ENCODE data around the gene TEX36. TPM values are rescaled to one million over a fixed set of nuclear protein-coding genes. Genes with fewer than 3 reads are reported as not detected.
"Not testable (repeated sequence)": the region's sequence is repeated elsewhere in the genome, so short reads cannot be mapped to it uniquely, and the experiment has no call there.

TEX36 gene
- total RNA-seq, 1 donor from 2014 or later = not detected

DNA sequence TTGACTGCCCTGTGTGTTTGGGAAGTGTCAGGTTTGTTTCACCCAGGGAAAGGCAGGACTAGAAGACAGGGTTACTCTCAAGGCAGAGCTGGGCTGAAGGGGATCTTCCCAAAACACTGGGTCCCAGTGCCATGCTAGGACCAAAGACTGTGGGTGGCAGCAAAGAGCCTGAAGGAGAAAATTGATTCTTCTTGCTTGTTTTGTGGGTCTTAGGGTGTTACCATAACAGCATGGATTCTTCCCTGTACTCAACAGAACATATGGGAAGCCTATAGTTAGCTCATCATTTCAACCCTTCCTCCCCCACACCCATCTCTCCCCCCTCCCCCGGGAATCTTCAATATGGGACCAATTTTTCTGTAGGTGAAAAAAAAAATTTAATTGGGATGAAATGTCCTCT, 42.3 kb downstream of the TEX36 start:
- ATAC-seq (no peak), DNase-seq (ENCODE audit: low spot score) (no peak)

DNA sequence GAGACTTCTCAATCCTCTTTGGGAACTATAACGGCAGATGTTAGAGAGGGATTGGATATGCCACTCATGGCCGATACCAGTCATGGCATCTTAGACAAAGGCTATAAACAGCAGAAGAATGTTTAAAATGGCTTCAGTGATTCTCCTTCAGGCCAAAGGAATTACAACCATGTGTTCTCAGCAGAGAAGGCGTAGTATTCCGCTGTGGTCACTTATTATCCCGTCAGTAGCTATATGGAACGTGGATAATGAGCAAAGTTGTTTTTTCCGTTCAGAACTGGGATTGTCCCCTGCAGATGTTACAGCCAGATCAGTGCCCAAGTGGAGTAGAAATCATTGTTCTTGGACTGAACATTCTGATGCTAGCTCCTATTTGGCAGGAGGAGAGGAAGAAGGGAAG, 43.1 kb downstream of the TEX36 start:
- DNase-seq (ENCODE audit: low spot score) (no peak), ATAC-seq (no peak)
- intact Hi-C loops (cut with DNase I) = no loop called here

More for the DNA sequence above, 42.3 kb downstream of the TEX36 start:
- intact Hi-C loops (cut with DNase I) = no loop called here

DNA sequence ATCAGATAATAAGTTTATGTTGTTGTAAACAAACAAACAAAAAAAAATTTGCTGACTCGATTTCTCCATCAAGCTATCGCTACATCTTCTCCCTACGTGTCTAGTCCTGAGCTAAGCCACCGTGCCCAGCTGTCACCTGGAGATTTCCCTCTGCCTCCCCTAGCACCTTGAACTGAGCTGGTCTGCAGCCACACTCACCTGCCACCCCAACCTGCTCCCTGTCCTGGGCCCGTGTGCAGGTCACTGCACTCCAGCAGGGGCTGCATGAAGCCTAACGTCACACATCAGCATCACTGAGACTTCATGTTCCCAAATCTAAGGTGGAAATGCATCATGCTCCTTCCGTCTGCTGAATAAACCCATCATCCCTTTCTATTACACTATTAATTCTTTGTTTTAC, 44.4 kb downstream of the TEX36 start:
- DNase-seq (ENCODE audit: low spot score) = no peak
- intact Hi-C loops (cut with DNase I) = no loop called here

DNA sequence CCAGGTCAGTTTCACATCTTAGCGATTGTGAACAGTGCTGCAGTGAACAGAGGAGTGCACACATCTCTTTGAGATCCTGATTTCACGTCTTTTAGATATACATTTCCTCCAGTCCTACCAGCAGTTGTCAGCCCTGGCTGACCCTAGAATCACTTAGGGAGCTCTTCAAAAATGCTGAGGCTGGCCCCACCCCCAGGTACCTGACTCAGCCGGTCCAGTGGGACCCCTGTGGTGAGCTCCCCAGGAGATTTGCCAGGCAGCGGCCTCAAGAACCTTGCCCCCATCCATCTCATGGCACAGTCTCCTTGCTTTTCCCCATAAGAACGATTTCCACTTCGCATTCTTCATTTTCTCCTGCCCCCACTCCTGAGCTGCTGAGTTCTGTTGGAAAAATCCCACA, 45.5 kb downstream of the TEX36 start:
- ATAC-seq (no peak), DNase-seq (ENCODE audit: low spot score) (no peak)
- intact Hi-C loops (cut with DNase I) = no loop called here

More for the DNA sequence above, 44.4 kb downstream of the TEX36 start:
- ATAC-seq = no peak

DNA sequence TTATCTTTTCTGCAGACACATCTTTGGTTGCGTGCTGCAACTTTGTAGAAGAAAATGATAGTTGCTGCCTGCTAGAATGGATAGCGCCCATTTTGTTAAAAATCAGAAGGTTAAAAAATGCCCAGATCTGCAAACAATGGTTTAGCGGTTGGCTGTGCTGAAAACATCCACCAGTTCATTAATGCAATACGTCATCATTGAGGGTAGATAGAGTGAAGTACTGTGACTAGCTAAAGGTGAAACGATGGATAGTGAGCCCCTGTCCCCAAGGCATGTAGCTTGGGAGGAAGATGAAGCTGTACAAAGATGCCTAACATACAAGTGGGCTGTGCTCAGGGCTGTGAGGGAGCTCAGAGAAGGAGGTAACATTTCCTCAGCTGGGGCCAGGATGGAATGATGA, 48.4 kb downstream of the TEX36 start:
- intact Hi-C loops (cut with DNase I) = no loop called here
- DNase-seq (ENCODE audit: low spot score) (no peak), ATAC-seq (no peak)

DNA sequence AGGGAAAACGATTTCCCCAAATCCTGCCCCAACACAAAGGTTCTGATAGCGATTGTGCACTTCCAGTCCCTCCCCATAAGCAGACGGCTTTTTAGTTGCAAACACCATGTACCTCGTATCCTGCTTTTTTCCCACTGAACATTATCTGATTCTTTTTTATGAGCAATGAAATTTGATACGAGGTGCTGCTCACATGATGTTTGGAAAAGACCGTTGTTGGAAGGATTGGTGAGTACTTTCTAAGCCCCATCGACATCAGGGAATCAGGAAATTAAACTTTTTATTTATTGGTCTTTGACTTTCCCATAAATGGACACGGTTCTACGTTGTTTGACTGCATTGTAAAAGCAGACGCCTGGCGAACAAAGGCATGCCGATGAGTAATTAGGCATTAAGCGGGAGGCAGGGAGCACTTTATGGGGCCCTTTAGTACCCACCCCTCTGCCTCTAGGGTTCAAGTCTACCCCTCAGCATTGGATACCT, 49.4 kb downstream of the TEX36 start:
- DNase-seq (ENCODE audit: low spot score) (no peak), ATAC-seq (no peak)
- intact Hi-C loops (cut with DNase I) = no loop called here

DNA sequence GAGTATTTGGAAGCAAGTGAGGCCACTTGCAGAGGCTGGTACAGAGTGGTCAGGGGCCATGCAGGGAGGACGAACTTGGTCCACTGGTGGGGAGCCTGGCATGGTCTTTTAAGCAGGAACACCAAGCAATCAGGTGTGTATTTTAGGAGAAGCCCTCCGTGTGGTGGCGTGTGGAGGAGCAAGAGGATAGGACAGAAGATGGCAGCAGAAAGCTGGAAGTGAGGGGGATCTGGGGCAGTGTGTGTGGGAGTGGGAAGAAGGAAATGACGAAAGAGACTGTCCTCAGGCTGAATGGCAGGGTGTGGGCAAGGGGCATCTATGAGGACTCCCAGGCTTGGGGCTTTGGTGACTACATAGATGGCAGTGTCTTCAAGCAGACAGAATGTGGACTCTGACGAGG, 51.2 kb downstream of the TEX36 start:
- intact Hi-C loops (cut with DNase I) = no loop called here
- no peak for ATAC-seq
- no peak for DNase-seq (ENCODE audit: low spot score)

DNA sequence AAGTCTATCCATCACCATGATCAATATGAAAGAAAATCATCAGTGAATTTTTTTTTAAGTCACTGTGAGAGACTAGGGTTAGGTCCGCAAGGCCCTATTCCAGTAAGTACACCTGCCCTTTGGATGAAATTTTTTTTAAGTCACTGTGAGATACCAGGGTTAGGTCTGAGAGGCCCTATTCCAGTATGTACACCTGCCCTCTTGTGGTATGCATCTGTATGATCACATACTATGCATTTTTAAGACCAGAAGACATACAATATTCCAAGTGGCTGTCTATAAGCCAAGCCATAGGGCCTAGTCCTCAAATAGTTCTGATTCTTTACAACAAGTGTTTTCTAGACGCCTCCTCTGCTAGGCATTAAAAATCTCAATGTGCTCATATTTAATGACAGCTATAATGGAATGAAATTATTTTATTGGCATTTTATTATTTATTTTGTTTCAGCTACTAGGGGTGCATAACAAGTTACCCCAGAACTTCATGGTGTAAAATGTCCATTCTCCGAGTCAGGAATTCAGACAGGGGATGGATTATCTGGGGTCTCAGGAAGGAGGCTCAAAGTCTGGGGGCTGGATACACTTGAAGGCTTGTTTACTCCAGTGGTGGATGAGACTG, 53.1 kb downstream of the TEX36 start:
- no peak for ATAC-seq
- DNase-seq (ENCODE audit: low spot score) = no peak
- intact Hi-C loops (cut with DNase I) = no loop called here

DNA sequence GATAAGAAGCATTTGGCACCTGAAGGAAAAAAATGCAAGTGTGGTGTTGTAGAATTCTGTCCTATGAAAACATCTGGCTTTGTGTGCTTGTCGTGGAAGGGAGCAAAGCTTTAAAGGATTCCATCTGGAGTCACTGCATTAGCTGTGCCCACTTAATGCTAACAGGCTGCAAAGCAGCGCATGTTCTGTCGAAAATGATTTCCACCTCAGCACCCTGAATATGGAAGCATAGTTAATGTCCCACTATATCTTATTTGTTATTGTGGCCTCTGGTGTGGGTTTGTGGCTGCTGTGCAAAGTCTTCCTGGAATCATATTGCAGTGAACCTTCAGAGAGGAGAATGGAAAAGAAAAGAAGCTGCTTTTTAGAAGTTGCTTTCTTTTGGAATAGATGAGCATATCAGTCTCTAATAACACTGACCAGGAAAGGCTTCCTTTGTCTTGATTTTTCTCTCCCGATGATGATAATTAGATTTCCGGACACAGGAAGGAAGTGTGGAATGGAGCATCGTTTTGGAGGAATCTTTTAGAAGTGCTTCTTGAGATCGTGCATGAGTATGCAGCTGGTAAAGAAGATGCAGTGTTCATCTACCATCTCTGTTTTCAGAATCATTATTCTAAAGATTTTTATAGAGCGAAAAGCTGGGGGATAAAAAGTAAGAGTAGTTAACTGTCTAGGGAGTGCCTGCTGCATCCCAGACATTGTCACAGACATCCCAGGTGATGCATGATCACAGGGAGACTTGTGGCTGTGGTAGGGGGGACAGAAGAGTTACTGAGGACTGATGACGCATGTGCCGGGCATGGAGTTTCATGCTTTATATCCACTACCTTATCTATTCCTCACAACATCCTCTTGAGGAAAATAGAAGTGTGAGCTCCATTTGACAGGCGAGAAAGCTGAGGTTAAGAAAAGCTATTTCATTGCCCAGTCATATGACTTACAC, 54.6 kb downstream of the TEX36 start:
- intact Hi-C loops (cut with DNase I) = no loop called here
- DNase-seq (ENCODE audit: low spot score) = no peak
- no peak for ATAC-seq

DNA sequence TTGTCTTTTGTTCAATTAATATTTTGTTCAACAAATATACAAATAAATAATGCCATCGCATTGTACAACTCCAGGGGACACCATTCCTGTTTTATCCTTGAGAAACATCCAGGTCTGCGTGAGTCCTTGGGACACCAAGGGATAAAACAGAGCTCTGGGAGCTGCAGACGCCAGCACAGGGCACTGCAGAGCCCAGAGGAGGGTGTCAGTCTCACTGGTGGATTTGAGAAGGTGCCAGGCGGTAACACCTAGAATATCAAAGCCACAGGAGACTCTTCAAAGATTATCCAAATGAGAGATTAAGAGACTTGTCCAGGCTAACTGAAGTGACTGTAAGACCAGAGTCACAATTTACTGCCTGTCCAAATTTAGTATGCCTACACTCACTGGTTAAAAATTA, 55.3 kb downstream of the TEX36 start:
- no peak for DNase-seq (ENCODE audit: low spot score)
- intact Hi-C loops (cut with DNase I) = no loop called here
- ATAC-seq = no peak

DNA sequence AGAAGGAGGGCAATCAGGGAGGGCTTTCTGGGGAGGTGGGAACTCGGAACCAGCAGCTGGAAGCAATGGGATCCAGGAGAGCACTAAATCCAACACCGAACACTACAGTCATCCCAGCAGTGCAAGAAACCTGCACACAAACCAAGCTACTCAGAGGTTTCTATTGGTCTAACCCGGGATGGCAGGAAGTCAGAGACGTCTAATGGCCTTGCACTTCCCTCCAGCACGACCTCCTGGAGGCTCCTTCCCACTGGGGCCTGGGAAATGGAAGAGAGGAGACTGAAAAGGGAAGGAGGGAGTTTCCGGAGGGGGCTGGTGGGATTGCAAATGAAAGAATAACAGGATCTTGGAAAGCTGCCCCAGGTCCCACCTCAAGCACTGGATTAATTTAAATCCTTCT, 56.3 kb downstream of the TEX36 start:
- intact Hi-C loops (cut with DNase I) = no loop called here
- no peak for DNase-seq (ENCODE audit: low spot score)
- ATAC-seq = no peak

DNA sequence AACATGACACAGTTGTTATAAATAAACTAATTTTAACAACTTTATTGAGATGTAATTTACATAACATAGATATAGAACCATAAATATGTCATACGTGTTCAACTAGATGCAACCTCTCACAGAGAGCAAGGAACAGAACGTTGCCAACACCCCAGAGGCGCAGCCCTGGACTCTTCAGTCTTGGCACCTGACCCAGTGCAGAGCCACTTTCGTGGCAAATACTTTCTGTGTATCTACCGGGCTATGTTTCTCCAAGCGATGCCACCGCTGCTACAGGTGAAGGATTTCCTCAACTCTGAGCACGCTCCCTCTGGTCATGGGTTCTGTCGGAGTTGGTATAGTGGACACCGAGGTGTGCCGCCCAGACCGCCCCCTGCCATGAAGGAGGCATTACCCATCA, 57.4 kb downstream of the TEX36 start:
- intact Hi-C loops (cut with DNase I) = no loop called here
- DNase-seq (ENCODE audit: low spot score) (no peak), ATAC-seq (no peak)

DNA sequence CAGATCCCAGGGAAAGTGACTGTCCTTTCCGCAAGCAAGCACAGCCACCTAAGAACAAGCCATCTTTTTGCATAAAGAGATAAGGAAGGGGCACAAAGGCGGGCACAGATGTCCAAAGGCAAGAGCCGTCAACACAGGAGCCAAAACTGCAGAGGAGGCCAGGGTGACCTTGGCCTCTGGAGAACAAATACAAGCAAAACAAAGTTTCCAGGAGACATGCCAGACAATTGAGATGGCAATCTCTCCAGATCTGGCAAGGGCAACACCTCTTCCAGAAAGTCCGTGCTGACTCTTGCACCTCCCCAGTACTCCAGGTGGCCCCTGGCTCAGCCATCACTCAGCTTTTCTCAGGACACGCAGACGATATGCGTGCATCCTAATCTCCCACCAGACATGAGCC, 58.2 kb downstream of the TEX36 start:
- ATAC-seq (no peak), DNase-seq (ENCODE audit: low spot score) (no peak)
- intact Hi-C loops (cut with DNase I) = no loop called here

DNA sequence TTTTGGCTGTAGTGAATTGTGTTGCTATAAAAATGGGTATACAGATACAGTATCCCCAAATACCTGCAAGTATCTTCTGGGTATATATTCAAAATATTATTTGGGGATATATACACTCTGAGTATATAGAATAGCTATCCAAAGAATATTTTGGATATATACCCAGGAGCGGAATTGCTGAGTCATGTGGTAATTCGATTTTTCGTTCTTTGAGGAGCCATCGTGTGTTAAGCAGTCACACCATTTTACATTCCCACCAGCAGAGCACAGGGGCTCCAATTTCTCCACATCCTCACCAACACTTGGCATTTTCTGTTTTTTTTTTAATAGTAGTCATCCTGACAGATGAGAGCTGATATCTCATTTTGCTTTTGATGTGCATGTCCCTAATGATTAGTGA, 61.9 kb downstream of the TEX36 start:
- DNase-seq (ENCODE audit: low spot score) = no peak
- intact Hi-C loops (cut with DNase I) = no loop called here
- ATAC-seq = no peak

DNA sequence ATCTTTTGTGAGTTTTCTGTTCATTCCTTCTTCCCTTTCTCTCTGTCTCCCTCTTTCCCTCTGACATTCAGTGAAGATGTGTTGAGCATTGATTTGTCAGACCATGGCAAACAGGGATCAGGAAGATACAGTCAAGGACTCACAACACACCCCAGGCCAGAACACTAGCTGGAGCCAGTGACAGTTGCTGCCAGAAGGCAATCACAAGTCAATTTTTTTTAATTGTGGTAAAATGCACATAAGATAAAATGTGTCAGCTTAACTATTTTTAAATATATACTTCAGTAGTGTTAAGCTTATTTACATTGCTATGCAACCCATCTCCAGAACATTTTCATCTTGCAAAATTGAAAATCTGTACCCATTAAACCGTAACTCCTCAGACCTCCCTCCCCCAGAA, 62.6 kb downstream of the TEX36 start:
- intact Hi-C loops (cut with DNase I) = no loop called here
- no peak for ATAC-seq

DNA sequence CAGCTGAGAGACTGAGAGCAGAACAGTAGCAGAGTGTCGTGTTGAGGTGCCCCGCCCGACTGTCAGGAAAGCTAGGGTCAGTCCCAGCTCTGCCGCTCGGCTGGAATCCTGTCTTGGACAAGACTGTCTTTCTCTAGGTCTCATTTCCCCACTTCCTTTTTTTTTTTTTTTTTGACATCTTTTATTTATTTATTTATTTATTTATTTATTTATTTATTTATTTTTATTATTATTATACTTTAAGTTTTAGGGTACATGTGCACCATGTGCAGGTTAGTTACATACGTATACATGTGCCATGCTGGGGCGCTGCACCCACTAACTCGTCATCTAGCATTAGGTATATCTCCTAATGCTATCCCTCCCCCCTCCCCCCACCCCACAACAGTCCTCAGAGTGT, 69.9 kb downstream of the TEX36 start:
- DNase-seq (ENCODE audit: low spot score); ATAC-seq; intact Hi-C loops (cut with DNase I): not testable (repeated sequence)

More for the DNA sequence above, 62.6 kb downstream of the TEX36 start:
- no peak for DNase-seq (ENCODE audit: low spot score)

DNA sequence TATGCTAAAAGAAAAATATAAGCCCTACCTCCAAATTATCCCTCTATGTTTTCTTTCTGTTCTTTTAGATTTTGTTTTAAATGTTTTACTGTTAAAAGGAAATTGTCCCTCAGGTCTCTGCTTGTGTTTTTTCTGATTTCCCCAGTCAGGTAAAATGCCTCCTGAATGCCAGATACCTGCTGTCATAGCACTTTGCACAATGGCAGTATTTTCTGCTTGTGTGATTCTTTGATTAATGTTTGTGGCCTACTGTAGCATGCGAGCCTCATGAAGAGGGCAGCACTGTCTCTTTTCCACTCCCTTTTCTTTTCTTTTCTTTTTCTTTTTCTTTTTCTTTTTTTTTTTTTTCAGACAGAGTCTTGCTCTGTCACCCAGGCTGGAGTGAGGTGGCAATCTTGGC, 71.2 kb downstream of the TEX36 start:
- DNase-seq (ENCODE audit: low spot score) (no peak), ATAC-seq (no peak)
- intact Hi-C loops (cut with DNase I) = no loop called here

DNA sequence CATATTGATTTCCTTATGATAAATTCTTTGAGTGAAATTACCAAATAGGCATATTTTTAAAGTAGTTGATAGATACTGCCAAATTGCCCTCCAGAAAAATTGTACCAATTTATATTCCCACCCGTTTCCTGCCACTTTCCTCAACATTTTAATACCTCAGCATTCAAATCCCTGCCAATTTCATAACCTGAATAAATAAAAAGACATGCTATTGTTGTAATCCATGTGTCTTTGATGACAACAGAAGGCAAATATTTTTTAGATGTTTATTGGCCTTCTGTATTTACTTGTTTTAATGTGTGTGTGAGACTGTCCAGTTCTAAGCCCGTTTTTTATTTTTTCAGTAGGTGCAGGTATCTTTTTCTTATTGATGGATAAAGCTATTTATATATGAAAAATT, 71.7 kb downstream of the TEX36 start:
- ATAC-seq (no peak), DNase-seq (ENCODE audit: low spot score) (no peak)
- intact Hi-C loops (cut with DNase I) = no loop called here

DNA sequence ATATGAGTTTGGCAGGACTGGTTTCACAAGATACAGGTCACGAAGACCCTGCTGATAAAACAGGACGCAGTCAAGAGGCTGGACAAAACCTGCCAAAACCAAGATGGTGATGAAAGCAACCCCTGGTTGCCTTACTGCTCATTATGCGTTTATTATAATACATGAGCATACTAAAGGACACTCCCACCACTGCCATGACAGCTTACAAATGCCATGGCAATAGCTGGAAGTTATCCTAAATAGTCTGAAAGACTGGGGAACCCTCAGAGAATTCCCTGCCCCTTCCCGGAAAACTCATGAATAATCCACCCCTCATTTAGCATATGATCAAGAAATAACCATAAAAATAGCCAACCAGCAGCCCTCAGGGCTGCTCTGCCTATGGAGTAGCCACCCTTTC, 73.1 kb downstream of the TEX36 start:
- DNase-seq (ENCODE audit: low spot score) (no peak), ATAC-seq (no peak)
- intact Hi-C loops (cut with DNase I) = no loop called here

DNA sequence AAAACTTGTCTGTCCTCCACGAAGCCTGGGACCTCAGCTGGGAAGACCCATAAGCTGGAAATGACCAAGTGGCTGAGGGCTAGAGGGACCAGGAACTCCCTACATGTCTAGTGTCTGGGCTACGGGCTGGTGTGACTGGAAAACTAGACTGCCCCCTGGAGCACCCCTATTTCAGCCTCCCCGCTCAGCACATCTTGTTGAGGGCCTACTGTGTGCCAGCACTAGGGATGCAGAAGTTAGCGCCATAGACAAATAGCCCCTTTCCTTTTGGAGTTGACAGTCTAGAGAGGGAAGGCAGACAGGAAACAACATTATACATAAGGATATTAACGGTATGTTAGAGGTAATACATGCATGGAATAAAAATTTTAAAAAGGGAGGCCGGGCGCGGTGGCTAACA, 74.5 kb downstream of the TEX36 start:
- ATAC-seq (no peak), DNase-seq (ENCODE audit: low spot score) (no peak)
- intact Hi-C loops (cut with DNase I) = no loop called here

All from sciatic nerve (tissue), 2 donors.